Smooth muscle cell (in vitro differentiated cells): ENCODE results near the gene ZNHIT6. TPM values are rescaled to one million over a fixed set of nuclear protein-coding genes. Genes with fewer than 3 reads are reported as not detected.

Experiments used
- DNase-seq: peaks from one replicate; lab custom pipeline; 2025; ENCODE audit not compliant: unreplicated experiment; lab: John Stamatoyannopoulos, UW
- H2AFZ ChIP-seq: fragments of 200-600 bp; sonication (generic); 2 replicates; pipeline ENCODE4 v1.6.0; 2016; ENCODE audit warnings: antibody characterized with exemption, low read depth, mild to moderate bottlenecking
- H3F3A ChIP-seq: fragments of 200-600 bp; sonication (generic); 2 replicates; pipeline ENCODE4 v1.6.0; 2017; ENCODE audit warnings: antibody characterized with exemption, low read depth
- H3K27ac ChIP-seq: fragments of 200-600 bp; sonication (generic); 2 replicates; pipeline ENCODE4 v1.5.1; 2016; ENCODE audit warnings: low read depth, mild to moderate bottlenecking
- H3K27me3 ChIP-seq: fragments of 200-600 bp; sonication (generic); 2 replicates; pipeline ENCODE4 v1.6.1; 2016; ENCODE audit warnings: low read depth, mild to moderate bottlenecking
- H3K36me3 ChIP-seq: fragments of 200-600 bp; sonication (generic); 2 replicates; pipeline ENCODE4 v1.5.1; 2016; ENCODE audit warnings: low read depth
- H3K4me1 ChIP-seq: fragments of 200-600 bp; sonication (generic); 2 replicates; pipeline ENCODE4 v1.5.1; 2016; ENCODE audit warnings: low read depth
- H3K4me2 ChIP-seq: fragments of 200-600 bp; sonication (generic); 2 replicates; pipeline ENCODE4 v1.6.0; 2016; ENCODE audit warnings: mild to moderate bottlenecking
- H3K4me3 ChIP-seq: fragments of 200-600 bp; sonication (generic); 2 replicates; pipeline ENCODE4 v1.5.1; 2016; ENCODE audit warnings: mild to moderate bottlenecking
- H3K79me2 ChIP-seq: fragments of 200-600 bp; sonication (generic); 2 replicates; pipeline ENCODE4 v1.6.0; 2016; ENCODE audit warnings: low read depth, mild to moderate bottlenecking
- H3K9ac ChIP-seq: fragments of 200-600 bp; sonication (generic); 2 replicates; pipeline ENCODE4 v1.6.0; 2016; ENCODE audit warnings: low read depth
- H3K9me3 ChIP-seq: fragments of 200-600 bp; sonication (generic); replicated peaks from 2 replicates; pipeline ENCODE4 v1.5.1; 2016; ENCODE audit warnings: low read depth
- H4K20me1 ChIP-seq: fragments of 200-600 bp; sonication (generic); 2 replicates; pipeline ENCODE4 v1.6.0; 2016; ENCODE audit warnings: low read depth
- WGBS: methylation state at CpG from one replicate; pipeline ENCODE4 v1.1.7; 2016; ENCODE audit warnings: low lambda C conversion rate; 5-methylcytosine and 5-hydroxymethylcytosine counted together
- polyA plus RNA-seq: library from polyadenylated mRNA; unstranded; fragments of >200 nt; fragmentation: Nextera tagmentation; extraction: Ambion mirVana; gene quantifications from 2 replicates; pipeline ENCODE4 v1.2.1, GENCODE V29; 2016
- total RNA-seq: library from RNA; depleted of rRNA; stranded (reverse); fragments of >200 nt; gene quantifications from 2 replicates; pipeline ENCODE4 v1.2.3, GENCODE V29; 2014
- TF ChIP-seq, protein P1 (sequence below): fragments of 200-600 bp; sonication (generic); IDR thresholded peaks from 2 replicates; pipeline ENCODE4 v1.5.1; 2017; ENCODE audit warnings: borderline replicate concordance, mild to moderate bottlenecking, antibody characterized with exemption; ENCODE audit not compliant: insufficient read depth, poor library complexity, severe bottlenecking

The ZNHIT6 gene
- total and polyA plus RNA-seq, 2 experiments from 2014 or later, result 15.0 to 15.5 TPM

DNA sequence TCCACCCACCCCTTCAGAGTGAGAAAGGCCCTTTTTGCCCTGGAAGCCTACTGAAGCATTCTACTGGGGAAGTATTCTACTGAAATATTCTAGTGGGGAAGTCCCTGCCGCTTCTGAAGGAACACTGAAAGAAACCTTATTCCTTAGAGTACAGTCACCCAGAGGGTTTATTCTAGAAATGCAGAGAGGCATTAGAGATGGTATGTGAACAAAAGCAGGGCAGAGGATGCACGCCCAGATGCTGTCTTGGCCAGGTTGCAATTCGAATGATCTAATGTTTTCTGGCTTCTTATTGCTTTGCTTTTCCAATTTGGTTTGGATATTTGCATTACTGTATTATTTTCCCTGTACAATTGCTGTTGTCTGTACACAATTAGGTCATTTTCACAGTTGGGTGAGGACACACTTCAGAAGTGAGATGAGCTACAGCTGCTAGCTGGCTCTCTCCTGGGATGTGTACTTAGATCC lies 90.6 kb downstream of the ZNHIT6 start:
- DNase-seq, result no peak
- Histone ChIP-seq H3K9me3 (peaks cover 5% of the 10 kb centered on the region), H3K27me3 (no peaks in the 10 kb centered on the region), H3F3A (peaks cover 6% of the 10 kb centered on the region), H2AFZ (no peak overlapping the region), H3K4me1 (peaks cover 8% of the 10 kb centered on the region), H3K27ac (peak overlapping the region; percentile 75), H3K4me2 (no peak overlapping the region), H4K20me1 (no peaks in the 10 kb centered on the region), H3K79me2 (no peaks in the 10 kb centered on the region), H3K36me3 (no peaks in the 10 kb centered on the region), H3K4me3 (no peak overlapping the region), H3K9ac (no peak overlapping the region)
- WGBS, result 66% methylated on average over 3 of the region's 3 CpGs
- TF ChIP-seq, protein P1, sequence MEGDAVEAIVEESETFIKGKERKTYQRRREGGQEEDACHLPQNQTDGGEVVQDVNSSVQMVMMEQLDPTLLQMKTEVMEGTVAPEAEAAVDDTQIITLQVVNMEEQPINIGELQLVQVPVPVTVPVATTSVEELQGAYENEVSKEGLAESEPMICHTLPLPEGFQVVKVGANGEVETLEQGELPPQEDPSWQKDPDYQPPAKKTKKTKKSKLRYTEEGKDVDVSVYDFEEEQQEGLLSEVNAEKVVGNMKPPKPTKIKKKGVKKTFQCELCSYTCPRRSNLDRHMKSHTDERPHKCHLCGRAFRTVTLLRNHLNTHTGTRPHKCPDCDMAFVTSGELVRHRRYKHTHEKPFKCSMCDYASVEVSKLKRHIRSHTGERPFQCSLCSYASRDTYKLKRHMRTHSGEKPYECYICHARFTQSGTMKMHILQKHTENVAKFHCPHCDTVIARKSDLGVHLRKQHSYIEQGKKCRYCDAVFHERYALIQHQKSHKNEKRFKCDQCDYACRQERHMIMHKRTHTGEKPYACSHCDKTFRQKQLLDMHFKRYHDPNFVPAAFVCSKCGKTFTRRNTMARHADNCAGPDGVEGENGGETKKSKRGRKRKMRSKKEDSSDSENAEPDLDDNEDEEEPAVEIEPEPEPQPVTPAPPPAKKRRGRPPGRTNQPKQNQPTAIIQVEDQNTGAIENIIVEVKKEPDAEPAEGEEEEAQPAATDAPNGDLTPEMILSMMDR, result no peak

DNA sequence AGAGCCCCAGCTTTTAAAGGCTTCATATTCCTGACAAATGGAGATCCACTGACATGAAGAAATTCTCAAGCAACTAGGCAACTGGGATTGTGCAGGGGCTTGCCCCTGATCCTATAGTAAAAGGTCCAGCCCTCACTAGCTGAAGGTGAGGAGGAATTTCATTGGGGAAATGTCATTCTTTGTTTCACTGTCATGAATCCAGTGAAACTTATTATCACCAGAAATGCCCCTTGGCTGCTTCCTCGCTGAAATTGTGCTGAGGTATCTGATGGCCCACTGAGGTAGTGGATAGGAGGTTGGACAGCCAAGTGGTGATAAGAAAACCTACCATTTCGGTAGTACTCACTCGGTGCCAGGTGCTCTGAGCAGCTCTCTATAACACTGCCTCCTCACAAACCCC lies 91.5 kb downstream of the ZNHIT6 start:
- peaks cover 5% of the 10 kb centered on the region for H3K9me3 ChIP-seq
- H3K27me3 ChIP-seq, result no peaks in the 10 kb centered on the region
- H3K79me2 ChIP-seq, result no peaks in the 10 kb centered on the region
- peaks cover 6% of the 10 kb centered on the region for H3F3A ChIP-seq
- H3K4me2 ChIP-seq, result no peak overlapping the region
- peaks cover 14% of the 10 kb centered on the region for H3K4me1 ChIP-seq
- TF ChIP-seq, protein P1, result no peak
- no peak overlapping the region for H3K9ac ChIP-seq
- no peak overlapping the region for H2AFZ ChIP-seq
- DNase-seq, result no peak
- H3K36me3 ChIP-seq, result no peaks in the 10 kb centered on the region
- 94% methylated on average over 3 of the region's 3 CpGs for WGBS
- no peak overlapping the region for H3K4me3 ChIP-seq
- no peaks in the 10 kb centered on the region for H4K20me1 ChIP-seq
- H3K27ac ChIP-seq, result no peak overlapping the region

DNA sequence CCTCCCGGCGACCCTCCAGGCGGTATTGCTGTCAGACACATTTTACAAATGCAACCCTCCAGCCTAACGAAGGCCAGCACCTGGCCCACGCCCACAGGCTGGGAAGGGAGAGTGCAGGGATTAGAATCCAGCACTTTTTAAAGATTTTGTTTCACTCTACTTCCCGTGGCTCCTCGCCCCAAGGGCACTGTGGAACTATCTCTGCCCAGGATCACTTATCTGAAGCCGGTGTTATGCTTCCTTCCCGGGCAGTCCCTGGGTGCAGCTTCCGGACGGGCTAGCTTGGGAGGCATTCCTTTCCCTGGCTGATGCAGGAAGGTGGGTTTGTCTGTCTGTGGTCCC lies 91.9 kb downstream of the ZNHIT6 start:
- H3K9me3 ChIP-seq, result peaks cover 3% of the 10 kb centered on the region
- H3K79me2 ChIP-seq, result no peaks in the 10 kb centered on the region
- H3F3A ChIP-seq, result peaks cover 6% of the 10 kb centered on the region
- DNase-seq, result no peak
- H3K36me3 ChIP-seq, result no peaks in the 10 kb centered on the region
- H2AFZ ChIP-seq, result no peak overlapping the region
- TF ChIP-seq, protein P1, result no peak
- no peak overlapping the region for H3K9ac ChIP-seq
- WGBS, result 84% methylated on average over 11 of the region's 11 CpGs
- H3K4me3 ChIP-seq, result no peak overlapping the region
- H3K27ac ChIP-seq, result no peak overlapping the region
- H4K20me1 ChIP-seq, result no peaks in the 10 kb centered on the region
- no peak overlapping the region for H3K4me2 ChIP-seq
- H3K27me3 ChIP-seq, result no peaks in the 10 kb centered on the region
- H3K4me1 ChIP-seq, result peaks cover 18% of the 10 kb centered on the region

DNA sequence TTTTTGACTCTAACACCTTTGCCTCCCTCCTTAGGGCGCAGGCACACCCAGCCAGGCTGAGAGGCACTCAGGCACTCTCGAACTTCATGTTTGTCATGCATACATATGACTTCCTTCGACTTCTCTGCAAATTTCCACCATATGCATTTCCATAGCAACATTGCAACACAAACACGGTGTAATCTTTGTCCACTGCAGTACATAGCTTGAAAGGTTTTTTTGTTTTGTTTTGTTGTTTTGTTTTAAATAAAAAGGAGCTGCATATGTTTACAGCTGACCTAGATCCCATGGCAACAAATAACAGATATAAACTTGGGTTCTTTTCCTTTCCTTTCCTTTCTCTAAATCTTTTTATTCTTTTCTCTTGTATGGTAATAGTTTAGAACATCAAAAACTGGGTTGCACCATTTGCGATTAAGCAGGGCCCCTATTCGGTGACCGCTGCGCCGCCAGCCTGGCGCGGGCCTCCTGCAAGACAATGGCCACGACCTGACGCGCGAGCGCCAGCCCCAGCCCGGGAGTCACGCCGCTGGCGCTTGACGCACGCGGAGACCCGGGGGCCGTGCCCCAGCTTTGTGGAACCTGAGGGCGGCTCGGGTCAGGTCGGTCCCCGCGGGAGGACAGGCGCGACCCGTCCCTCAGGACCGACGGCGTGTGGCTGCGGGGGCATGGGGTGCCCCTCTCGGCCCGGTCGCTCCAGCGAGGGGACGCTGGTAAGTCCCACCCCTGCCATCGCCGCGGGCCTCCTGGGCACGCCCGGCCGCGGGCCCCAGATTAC lies 92.5 kb downstream of the ZNHIT6 start:
- H3K4me1 ChIP-seq, result peaks cover 23% of the 10 kb centered on the region
- WGBS, result 97% methylated on average over 28 of the region's 49 CpGs
- H3K27me3 ChIP-seq, result no peaks in the 10 kb centered on the region
- no peaks in the 10 kb centered on the region for H4K20me1 ChIP-seq
- H3K4me2 ChIP-seq, result no peak overlapping the region
- H3K9me3 ChIP-seq, result no peaks in the 10 kb centered on the region
- no peak overlapping the region for H3K27ac ChIP-seq
- DNase-seq, result no peak
- H3K9ac ChIP-seq, result no peak overlapping the region
- no peak overlapping the region for H3K4me3 ChIP-seq
- no peaks in the 10 kb centered on the region for H3K79me2 ChIP-seq
- peaks cover 10% of the 10 kb centered on the region for H3F3A ChIP-seq
- H3K36me3 ChIP-seq, result no peaks in the 10 kb centered on the region
- H2AFZ ChIP-seq, result no peak overlapping the region
- TF ChIP-seq, protein P1, result no peak
